Neural cell (in vitro differentiated cells): ENCODE measurements around the gene RAVER1. TPM values are rescaled to one million over a fixed set of nuclear protein-coding genes. Genes with fewer than 3 reads are reported as not detected.

ENCODE experiments used
- H2AFZ ChIP-seq: fragments of 200-600, 300-800 bp; sonication (generic), shearing (Covaris generic); 2 replicates; pipeline ENCODE4 v1.6.0; 2014; ENCODE audit warnings: low read depth, mild to moderate bottlenecking, antibody characterized with exemption, low read length, moderate library complexity
- H3F3A ChIP-seq: fragments of 200-600 bp; shearing (Covaris generic); 2 replicates; pipeline ENCODE4 v1.6.1; 2016; ENCODE audit warnings: mild to moderate bottlenecking, moderate library complexity, mixed read lengths, antibody characterized with exemption, low read length; ENCODE audit not compliant: insufficient read depth, poor library complexity, severe bottlenecking
- H3K27ac ChIP-seq: fragments of 200-600, 300-800 bp; sonication (generic), shearing (Covaris generic); 2 replicates; pipeline ENCODE4 v1.5.1; 2014; ENCODE audit warnings: mild to moderate bottlenecking, low read length, moderate library complexity
- H3K27me3 ChIP-seq: fragments of 300-800, 200-600 bp; sonication (generic), shearing (Covaris generic); 2 replicates; pipeline ENCODE4 v1.6.0; 2014; ENCODE audit warnings: mild to moderate bottlenecking, low read depth, low read length, moderate library complexity; ENCODE audit not compliant: insufficient read depth
- H3K36me3 ChIP-seq: fragments of 300-800, 200-600 bp; sonication (generic), shearing (Covaris generic); 2 replicates; pipeline ENCODE4 v1.5.1; 2014; ENCODE audit warnings: mild to moderate bottlenecking, antibody characterized with exemption, low read length, moderate library complexity; ENCODE audit not compliant: insufficient read depth
- H3K4me2 ChIP-seq: fragments of 300-800, 200-600 bp; sonication (generic), shearing (Covaris generic); 2 replicates; pipeline ENCODE4 v1.6.0; 2014; ENCODE audit warnings: mild to moderate bottlenecking, low read length
- H3K4me3 ChIP-seq: fragments of 300-800, 200-600 bp; sonication (generic), shearing (Covaris generic); 2 replicates; pipeline ENCODE4 v1.5.1; 2014; ENCODE audit warnings: mild to moderate bottlenecking, low read length, moderate library complexity
- H3K79me2 ChIP-seq: fragments of 200-600 bp; shearing (Covaris generic); replicated peaks from 2 replicates; pipeline ENCODE4 v1.6.0; 2014; ENCODE audit warnings: mild to moderate bottlenecking, low read length, moderate library complexity; ENCODE audit not compliant: insufficient read depth
- H3K9ac ChIP-seq: fragments of 300-800, 200-600 bp; sonication (generic), shearing (Covaris generic); 2 replicates; pipeline ENCODE4 v1.6.1; 2016; ENCODE audit warnings: mild to moderate bottlenecking, low read length, mixed read lengths
- H3K9me2 ChIP-seq: fragments of 200-600 bp; shearing (Covaris generic); 2 replicates; pipeline ENCODE4 v1.6.1; 2016; ENCODE audit warnings: mild to moderate bottlenecking, low read length, mixed read lengths; ENCODE audit not compliant: insufficient read depth
- H3K9me3 ChIP-seq: fragments of 200-600, 300-800 bp; sonication (generic), shearing (Covaris generic); 2 replicates; pipeline ENCODE4 v1.6.1; 2016; ENCODE audit warnings: mild to moderate bottlenecking, mixed run types, low read length, moderate library complexity, mixed read lengths
- H4K20me1 ChIP-seq: fragments of 200-600 bp; shearing (Covaris generic); 2 replicates; pipeline ENCODE4 v1.6.1; 2016; ENCODE audit warnings: mild to moderate bottlenecking, mixed run types; ENCODE audit not compliant: insufficient read depth
- CTCF ChIP-seq: fragments of 450-650 bp; IDR thresholded peaks from 2 replicates; pipeline ENCODE4 v1.5.1; 2014; ENCODE audit warnings: antibody characterized with exemption, mild to moderate bottlenecking, moderate library complexity; ENCODE audit not compliant: poor library complexity, severe bottlenecking
- EP300 ChIP-seq: fragments of 450-650 bp; conservative IDR thresholded peaks from 2 replicates; pipeline ENCODE4 v1.6.1; 2014; ENCODE audit warnings: antibody characterized with exemption, mild to moderate bottlenecking, moderate library complexity; ENCODE audit not compliant: poor library complexity, severe bottlenecking
- EZH2 ChIP-seq: fragments of 200-600, 300-800 bp; shearing (Covaris generic), sonication (generic); IDR thresholded peaks from 2 replicates; pipeline ENCODE4 v1.6.1; 2014; ENCODE audit warnings: antibody characterized with exemption, low read length, borderline replicate concordance, mild to moderate bottlenecking; ENCODE audit not compliant: insufficient read depth, poor library complexity, severe bottlenecking
- MXI1 ChIP-seq: fragments of 450-650 bp; conservative IDR thresholded peaks from 2 replicates; pipeline ENCODE4 v1.6.1; 2014; ENCODE audit warnings: antibody characterized with exemption, mild to moderate bottlenecking; ENCODE audit not compliant: poor library complexity, severe bottlenecking
- POLR2AphosphoS5 ChIP-seq: IDR thresholded peaks from 2 replicates; pipeline ENCODE4 v1.6.1; 2012
- RAD21 ChIP-seq: fragments of 450-650 bp; conservative IDR thresholded peaks from 2 replicates; pipeline ENCODE4 v1.6.1; 2014; ENCODE audit warnings: antibody characterized with exemption, mild to moderate bottlenecking, moderate library complexity
- REST ChIP-seq: IDR thresholded peaks from 2 replicates; pipeline ENCODE4 v1.6.1; 2012; ENCODE audit warnings: borderline replicate concordance
- SMC3 ChIP-seq: fragments of 450-650 bp; conservative IDR thresholded peaks from 2 replicates; pipeline ENCODE4 v1.6.1; 2014; ENCODE audit warnings: antibody characterized with exemption, mild to moderate bottlenecking, moderate library complexity; ENCODE audit not compliant: poor library complexity
- TAF1 ChIP-seq: IDR thresholded peaks from 2 replicates; pipeline ENCODE4 v1.6.1; 2012; ENCODE audit warnings: low read depth
- polyA plus RNA-seq: library from polyadenylated mRNA; depleted of rRNA; stranded (reverse); fragments of >200 nt; gene quantifications from 2 replicates; pipeline ENCODE4 v1.2.3, GENCODE V29; 2014

RAVER1 gene
- polyA plus RNA-seq, 1 donor from 2014 or later = 1.3 TPM

- Histone ChIP-seq H4K20me1 (no peaks in the 10 kb centered on the region), H3K4me2 (no peak within 1 kb of the TSS), H3K4me3 (no peak within 1 kb of the TSS), H3K27ac (no peak within 1 kb of the TSS), H3K9me3 (no peaks in the 10 kb centered on the region), H3K36me3 (no peaks in the 10 kb centered on the region), H3K27me3 (peaks cover 69% of the 10 kb centered on the region), H3K9me2 (no peaks in the 10 kb centered on the region), H3K9ac (no peak within 1 kb of the TSS), H3F3A (no peaks in the 10 kb centered on the region), H3K79me2 (no peaks in the 10 kb centered on the region), H2AFZ (no peak within 1 kb of the TSS)
- TF ChIP-seq CTCF = no peak
- TF ChIP-seq POLR2AphosphoS5 = no peak
- TF ChIP-seq TAF1 = no peak
- TF ChIP-seq REST = no peak
- TF ChIP-seq EP300 = no peak
- no peak for TF ChIP-seq EZH2
- TF ChIP-seq SMC3 = no peak
Observed at GRCh38 chr19:10286803-10287737, 46.3 kb downstream of the RAVER1 start, which contains the start of gene ICAM4. ICAM4 (plus strand) TSS chr19:10286955; CDS start chr19:10287013, 58 bp downstream.

- Histone ChIP-seq H3K79me2 (no peaks in the 10 kb centered on the region), H3K4me3 (no peak overlapping the region), H4K20me1 (no peaks in the 10 kb centered on the region), H3K36me3 (no peaks in the 10 kb centered on the region), H3K9me2 (no peaks in the 10 kb centered on the region), H2AFZ (no peak overlapping the region), H3K4me2 (no peak overlapping the region), H3F3A (no peaks in the 10 kb centered on the region), H3K27me3 (peaks cover 52% of the 10 kb centered on the region), H3K9me3 (no peaks in the 10 kb centered on the region), H3K27ac (no peak overlapping the region), H3K9ac (no peak overlapping the region)
- TF ChIP-seq POLR2AphosphoS5 = no peak
- no peak for TF ChIP-seq REST
- TF ChIP-seq MXI1 = no peak
- no peak for TF ChIP-seq EZH2
- no peak for TF ChIP-seq SMC3
- no peak for TF ChIP-seq RAD21
- no peak for TF ChIP-seq EP300
- no peak for TF ChIP-seq TAF1
- no peak for TF ChIP-seq CTCF
Observed at GRCh38 chr19:10285393-10285792, 47.9 kb downstream of the RAVER1 start.
